ENCODE results near the gene BTBD16. TPM values are rescaled to one million over a fixed set of nuclear protein-coding genes. Genes with fewer than 3 reads are reported as not detected.

BTBD16 gene
- total and polyA plus RNA-seq, 2 of the 13 experiments (the other 11 are each of a cell fraction or from before 2014, with no cell fraction given): 5.0 to 11.9 TPM

- no peak overlapping the region for H3K4me3 ChIP-seq (replicated peaks in 1 of 3; ENCODE audit: insufficient read depth in 1 of 3, low read depth in 2 of 3, low read length in 3 of 3)
- ChIA-PET CTCF (ENCODE audit: low intra/inter-chr PET ratio, low total read pairs) (no interaction called here), POLR2A (no interaction called here)
- H3K4me2 ChIP-seq (ENCODE audit: low read depth, low read length): no peak overlapping the region
- no peak overlapping the region for H3K27ac ChIP-seq (ENCODE audit: extremely low read length, insufficient read depth, low read length)
- H3K79me2 ChIP-seq (ENCODE audit: insufficient read depth, low read length): no peaks in the 10 kb centered on the region
- TF ChIP-seq KDM4B (CRISPR knock-in tag; IDR thresholded peaks at IDR 0.05) (no peak), AGO2 (optimal IDR thresholded peaks at IDR 0.05; ENCODE audit: low read depth, low read length) (peak; percentile 42), MAFF (IDR thresholded peaks at IDR 0.05; ENCODE audit: low read depth, low read length) (peak; percentile 35; the same call in 1 of the 2 replicates), MAFK (conservative IDR thresholded peaks at IDR 0.05 in 1 of 2, IDR thresholded peaks at IDR 0.05 in 1 of 2; ENCODE audit: low read length in 2 of 2) (peak in 1 of 2 experiments; percentile 50; a peak in 2 of 4 replicates), RBM22 (optimal IDR thresholded peaks at IDR 0.05; ENCODE audit: low read length) (peak; percentile 55), ZSCAN21 (CRISPR knock-in tag; IDR thresholded peaks at IDR 0.05; ENCODE audit: borderline replicate concordance) (no peak)
- no TSS peak for BruUV-seq (replicated peaks)
- no peak overlapping the region for H3K9ac ChIP-seq (ENCODE audit: insufficient read depth, low read depth, low read length)
- intact Hi-C loops (cut with micrococcal nuclease; ENCODE audit: unreplicated experiment) (no loop called here), in situ Hi-C loops (cut with HindIII; ENCODE audit: extremely low pct_ligation_motif_present, low pct_unique_long_range_greater_than_20kb) (no loop called here)
- ATAC-seq (peak; percentile 47), DNase-seq (ENCODE audit: low spot score) (no peak), FAIRE-seq (no peak)
- H3K4me1 ChIP-seq (ENCODE audit: insufficient read depth, low read length): peaks cover 6% of the 10 kb centered on the region; the same call in 1 of the 2 replicates
- no peaks in the 10 kb centered on the region for H4K20me1 ChIP-seq (ENCODE audit: insufficient read depth, low read length)
- 82% methylated on average over 14 of the region's 25 CpGs for WGBS (ENCODE audit: low lambda C conversion rate)
- peaks cover 4 to 12% of the 10 kb centered on the region in 2 experiments; a peak in 3 of 5 replicates for H3K36me3 ChIP-seq (replicated peaks in 1 of 2; ENCODE audit: control insufficient read depth in 1 of 2, insufficient read depth in 2 of 2, low read length in 2 of 2)
- peaks cover 7% of the 10 kb centered on the region; the same call in 1 of the 2 replicates for H3K9me3 ChIP-seq (ENCODE audit: low read length)
- H2AFZ ChIP-seq (ENCODE audit: low read length): no peak overlapping the region
- no peaks in the 10 kb centered on the region; a peak in 1 of 5 replicates for H3K27me3 ChIP-seq (ENCODE audit: control insufficient read depth in 1 of 2, insufficient read depth in 2 of 2, low read length in 2 of 2)
These were observed 12.7 kb upstream of the BTBD16 start for GRCh38 chr10:122258136-122259074.

- ATAC-seq: no peak
These were observed 12.0 kb upstream of the BTBD16 start for GRCh38 chr10:122259075-122259466.

More at GRCh38 chr10:122259075-122259466, 12.0 kb upstream of the BTBD16 start:
- no peak overlapping the region for H3K4me2 ChIP-seq (ENCODE audit: low read depth, low read length)
- in situ Hi-C loops (cut with HindIII; ENCODE audit: extremely low pct_ligation_motif_present, low pct_unique_long_range_greater_than_20kb) (no loop called here), intact Hi-C loops (cut with micrococcal nuclease; ENCODE audit: unreplicated experiment) (no loop called here)
- TF ChIP-seq ARNT (IDR thresholded peaks at IDR 0.05) (no peak), POLR2A (IDR thresholded peaks at IDR 0.05; ENCODE audit: insufficient read depth in 1 of 2, low read depth in 2 of 2, low read length in 2 of 2) (no peak), FOXK2 (IDR thresholded peaks at IDR 0.05) (no peak)
- DNase-seq (ENCODE audit: low spot score): no peak
- ChIA-PET POLR2A (no interaction called here), CTCF (ENCODE audit: low intra/inter-chr PET ratio, low total read pairs) (no interaction called here)
- H3K36me3 ChIP-seq (replicated peaks in 1 of 2; ENCODE audit: control insufficient read depth in 1 of 2, insufficient read depth in 2 of 2, low read length in 2 of 2): peaks cover 2 to 6% of the 10 kb centered on the region in 2 experiments; a peak in 2 of 5 replicates
- H3K79me2 ChIP-seq (ENCODE audit: insufficient read depth, low read length): no peaks in the 10 kb centered on the region
- BruUV-seq (replicated peaks): no TSS peak
- no peaks in the 10 kb centered on the region; a peak in 1 of 5 replicates for H3K27me3 ChIP-seq (ENCODE audit: control insufficient read depth in 1 of 2, insufficient read depth in 2 of 2, low read length in 2 of 2)
- WGBS (ENCODE audit: low lambda C conversion rate): 87% methylated on average over 4 of the region's 4 CpGs
- no peak for FAIRE-seq
- peaks cover 7% of the 10 kb centered on the region; the same call in 1 of the 2 replicates for H3K9me3 ChIP-seq (ENCODE audit: low read length)
- peaks cover 7% of the 10 kb centered on the region for H3K4me1 ChIP-seq (ENCODE audit: insufficient read depth, low read length)
- H3K27ac ChIP-seq (ENCODE audit: extremely low read length, insufficient read depth, low read length): no peak overlapping the region
- no peak overlapping the region for H2AFZ ChIP-seq (ENCODE audit: low read length)
- H3K9ac ChIP-seq (ENCODE audit: insufficient read depth, low read depth, low read length): no peak overlapping the region
- H4K20me1 ChIP-seq (ENCODE audit: insufficient read depth, low read length): no peaks in the 10 kb centered on the region
- no peak overlapping the region for H3K4me3 ChIP-seq (replicated peaks in 1 of 3; ENCODE audit: insufficient read depth in 1 of 3, low read depth in 2 of 3, low read length in 3 of 3)

All from HepG2 (cell line).